IPS-11a (cell line): ENCODE data around the gene PCSK5.

Source experiments
- H3K4me3 ChIP-seq: one replicate; pipeline ENCODE4 v1.5.1; 2013; ENCODE audit warnings: low read depth, low read length, control low read depth

PCSK5 gene

GRCh38 chr9:76373784-76374474 is 483.5 kb downstream of the PCSK5 start:
- H3K4me3 ChIP-seq = no peak overlapping the region

- H3K4me3 ChIP-seq = no peak overlapping the region
These were observed 484.5 kb downstream of the PCSK5 start for GRCh38 chr9:76374783-76375559.

GRCh38 chr9:76377791-76378190 is 487.3 kb downstream of the PCSK5 start:
- no peak overlapping the region for H3K4me3 ChIP-seq

- H3K4me3 ChIP-seq = no peak overlapping the region
These were observed 488.0 kb downstream of the PCSK5 start for GRCh38 chr9:76378367-76379073.

GRCh38 chr9:76379494-76379893 is 489.0 kb downstream of the PCSK5 start:
- no peak overlapping the region for H3K4me3 ChIP-seq

DNA sequence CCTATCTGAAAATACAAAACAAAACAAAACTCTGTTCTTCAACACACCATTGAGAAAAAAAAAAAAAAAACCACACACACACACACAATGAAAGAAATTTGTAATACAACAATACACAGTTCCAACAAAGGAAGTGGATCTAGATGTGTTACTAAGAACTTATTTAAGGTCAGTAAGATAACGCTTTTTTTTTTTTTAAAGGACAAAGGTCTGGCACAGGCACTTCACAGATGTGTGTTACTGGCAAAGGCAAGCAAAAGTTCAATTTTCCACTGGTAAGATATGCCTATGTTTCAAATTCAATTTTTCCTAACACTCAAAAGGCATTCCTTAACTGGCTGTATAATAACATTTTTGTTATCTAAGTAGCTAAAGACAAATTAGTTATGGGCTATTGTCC is 500.2 kb downstream of the PCSK5 start:
- no peak overlapping the region for H3K4me3 ChIP-seq

- peak within 1 kb of the TSS; percentile 68 for H3K4me3 ChIP-seq
These were observed 503.9 kb downstream of the PCSK5 start, which contains the start of gene RFK for GRCh38 chr9:76394195-76394959. Gene RFK, minus strand, starts transcription at chr9:76394426. Its CDS starts 255 bp downstream, at chr9:76394171.

DNA sequence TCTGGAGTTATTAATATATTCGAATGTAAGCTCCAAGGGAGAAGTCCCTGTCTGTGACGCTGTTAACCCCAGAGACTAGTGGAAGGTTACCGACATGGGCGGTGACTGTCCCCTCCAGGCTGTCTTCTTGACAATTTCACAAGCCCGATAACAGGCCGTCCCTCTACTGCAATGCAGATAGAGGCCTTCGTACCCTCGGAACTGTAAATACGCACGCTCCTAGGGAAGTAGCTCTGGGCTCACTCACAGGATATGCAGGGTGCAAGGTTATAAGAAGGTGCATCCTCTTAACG is 504.4 kb downstream of the PCSK5 start:
- H3K4me3 ChIP-seq = peak overlapping the region; percentile 68

- H3K4me3 ChIP-seq = no peak overlapping the region
These were observed 504.9 kb downstream of the PCSK5 start for GRCh38 chr9:76395381-76395780.

DNA sequence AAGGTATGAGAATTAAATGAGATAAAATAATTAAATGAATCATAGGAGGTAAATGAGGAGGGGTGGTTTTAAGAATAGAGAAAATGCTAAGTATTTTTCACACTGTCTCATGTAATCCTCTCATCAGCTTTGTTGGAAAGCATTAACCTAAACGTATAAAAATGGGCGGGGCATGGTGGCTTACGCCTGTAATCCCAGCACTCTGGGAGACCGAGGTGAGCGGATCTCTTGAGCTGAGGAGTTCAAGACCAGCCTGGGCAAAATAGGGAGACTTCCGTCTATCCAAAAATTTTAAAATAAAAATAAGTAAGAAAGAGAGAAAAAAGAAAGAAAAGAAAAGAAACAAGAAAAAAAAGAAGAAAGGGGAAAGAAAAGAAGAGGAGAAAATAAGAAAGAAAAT is 505.7 kb downstream of the PCSK5 start:
- H3K4me3 ChIP-seq = no peak overlapping the region

DNA sequence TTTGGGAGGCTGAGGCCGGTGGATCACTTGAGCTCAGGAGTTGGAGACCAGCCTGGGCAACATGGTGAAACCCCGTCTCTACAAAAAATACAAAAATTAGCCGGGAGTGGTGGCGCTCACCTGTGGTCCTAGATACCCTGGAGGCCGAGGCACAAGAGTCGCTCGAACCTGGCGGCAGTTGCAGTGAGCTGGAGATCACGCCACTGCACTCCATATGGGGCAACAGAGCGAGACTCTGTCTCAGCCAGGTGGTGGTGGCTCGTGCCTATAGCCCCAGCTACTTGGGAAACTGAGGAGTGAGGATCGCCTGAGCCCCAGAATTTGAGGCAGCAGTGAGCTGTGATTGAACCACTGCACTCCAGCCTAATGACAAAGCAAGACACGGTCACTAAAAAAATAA is 506.1 kb downstream of the PCSK5 start:
- H3K4me3 ChIP-seq = no peak overlapping the region

GRCh38 chr9:76399856-76400255 is 509.4 kb downstream of the PCSK5 start:
- H3K4me3 ChIP-seq = no peak overlapping the region

DNA sequence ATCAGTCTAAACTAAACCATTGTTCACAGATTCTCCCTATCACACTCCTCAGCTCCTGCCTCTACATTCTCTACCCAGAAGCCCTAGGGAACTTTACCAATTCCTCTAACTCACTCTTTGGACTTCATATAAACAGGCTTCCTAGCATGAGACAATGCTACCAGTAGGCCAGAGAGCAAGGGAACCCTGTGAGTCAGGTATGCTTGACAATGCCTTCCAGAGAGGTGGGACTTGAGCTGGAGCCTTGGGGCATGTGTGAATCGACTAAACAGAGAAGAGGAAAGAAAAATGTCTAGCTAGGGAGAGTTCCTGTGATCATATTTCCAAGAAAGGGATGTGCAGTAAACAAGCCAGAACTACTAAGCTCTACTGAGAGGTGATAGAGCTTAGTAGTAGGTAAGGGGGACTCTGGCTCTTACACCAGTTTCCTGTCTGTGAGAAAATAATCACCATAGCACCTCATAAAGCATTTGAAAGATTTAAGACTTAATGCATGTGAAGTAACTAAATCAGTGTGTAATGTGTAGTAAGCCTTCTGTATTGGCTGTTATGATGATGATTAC is 510.1 kb downstream of the PCSK5 start:
- no peak overlapping the region for H3K4me3 ChIP-seq

GRCh38 chr9:76401176-76401575 is 510.7 kb downstream of the PCSK5 start:
- no peak overlapping the region for H3K4me3 ChIP-seq

DNA sequence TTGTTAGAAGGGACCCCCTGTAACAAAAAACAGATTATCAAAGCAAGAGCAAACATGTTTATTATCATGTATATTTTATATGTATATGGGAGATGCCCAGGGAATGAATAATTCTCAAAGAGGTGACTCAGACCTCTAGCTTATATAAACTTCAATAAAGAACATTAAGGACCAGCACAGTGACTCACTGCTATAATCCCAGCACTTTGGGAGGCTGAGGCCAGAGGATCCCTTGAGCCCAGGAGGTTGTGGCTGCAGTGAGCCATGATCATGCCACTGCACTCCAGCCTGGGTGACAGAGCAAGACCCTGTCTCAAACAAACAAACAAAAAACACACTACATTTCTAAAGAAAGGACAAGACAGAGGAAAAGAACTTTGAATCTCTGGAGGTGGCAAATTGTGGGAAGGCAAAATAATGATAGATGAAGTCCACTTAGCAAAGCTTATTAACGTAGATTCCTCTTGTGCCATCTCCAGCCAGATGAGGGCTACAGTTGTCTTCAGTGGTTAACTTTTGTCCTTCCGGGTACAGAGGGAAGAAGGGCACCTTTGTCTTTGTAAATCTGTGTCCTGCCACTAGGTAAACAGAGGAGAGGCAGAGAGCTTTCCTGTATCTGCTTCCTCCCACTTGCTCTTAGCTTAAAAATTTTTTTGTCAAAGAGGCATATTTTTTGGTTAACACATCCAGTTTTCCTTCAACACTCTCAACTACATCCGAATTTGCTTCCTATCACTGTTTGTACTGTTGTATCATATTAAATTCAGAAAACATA is 511.3 kb downstream of the PCSK5 start:
- no peak overlapping the region for H3K4me3 ChIP-seq

- H3K4me3 ChIP-seq = no peak overlapping the region
These were observed 512.9 kb downstream of the PCSK5 start for GRCh38 chr9:76403352-76403751.

- no peak overlapping the region for H3K4me3 ChIP-seq
These were observed 513.9 kb downstream of the PCSK5 start for GRCh38 chr9:76404401-76404800.

DNA sequence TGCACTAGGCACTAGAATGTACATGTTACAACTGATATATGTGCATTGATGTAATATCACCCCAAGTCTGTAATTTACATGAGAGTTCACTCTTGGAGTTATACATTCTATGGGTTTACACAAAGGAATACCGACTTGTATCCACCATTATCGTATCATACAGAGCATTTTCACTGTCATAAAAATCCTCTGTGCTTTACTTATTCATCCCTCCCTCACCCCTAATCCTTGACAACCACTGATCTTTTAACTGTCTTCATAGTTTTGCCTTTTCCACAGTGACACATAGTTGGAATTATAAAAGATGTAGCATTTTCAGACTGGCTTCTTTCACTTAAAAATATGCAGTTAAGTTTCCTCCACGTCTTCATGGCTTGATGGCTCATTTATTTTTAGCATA is 514.9 kb downstream of the PCSK5 start:
- no peak overlapping the region for H3K4me3 ChIP-seq

DNA sequence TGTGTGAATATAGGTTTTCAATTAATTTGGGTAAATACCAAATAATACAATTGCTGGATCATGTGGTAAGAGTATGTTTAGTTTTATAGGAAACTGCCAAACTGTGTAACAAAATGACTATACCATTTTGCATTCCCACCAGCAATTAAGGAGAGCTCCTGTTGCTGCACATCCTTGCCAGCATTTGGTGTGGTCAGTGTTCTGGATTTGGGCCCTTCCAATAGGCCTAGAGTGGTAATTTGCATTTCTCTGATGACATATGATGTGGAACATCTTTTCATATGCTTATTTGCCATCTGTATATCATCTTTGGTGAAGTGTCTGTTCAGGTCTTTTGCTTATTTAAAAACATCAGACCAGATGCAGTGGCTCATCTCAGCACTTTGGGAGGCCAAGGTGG is 515.4 kb downstream of the PCSK5 start:
- H3K4me3 ChIP-seq = no peak overlapping the region
